NCI-H1092 (cell line): ENCODE data around the gene SDK1.
A peak's percentile ranks its signal among the peaks of the same experiment; 100 is the strongest.

Source experiments
- DNase-seq: peaks from one replicate; lab custom pipeline; 2025; lab: John Stamatoyannopoulos, UW

The SDK1 gene

DNA sequence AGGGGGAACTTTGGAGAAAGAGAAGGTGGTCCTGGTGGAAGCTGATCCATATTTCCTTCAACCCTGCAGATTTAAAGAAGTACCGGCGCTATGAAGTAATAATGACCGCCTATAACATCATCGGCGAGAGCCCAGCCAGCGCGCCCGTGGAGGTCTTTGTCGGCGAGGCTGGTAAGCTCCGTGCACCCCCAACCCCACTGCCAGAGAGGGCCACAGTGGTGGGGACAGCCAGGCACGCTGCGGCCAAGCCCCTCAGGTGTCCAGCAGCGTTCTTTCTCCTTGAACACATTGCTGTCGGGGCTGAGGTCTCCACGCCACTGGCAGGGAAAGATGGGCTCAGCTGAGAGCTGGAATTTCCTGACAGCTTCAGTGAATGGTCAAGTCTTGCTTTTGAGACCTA, 877.4 kb downstream of the SDK1 start:
- no peak for DNase-seq

DNA sequence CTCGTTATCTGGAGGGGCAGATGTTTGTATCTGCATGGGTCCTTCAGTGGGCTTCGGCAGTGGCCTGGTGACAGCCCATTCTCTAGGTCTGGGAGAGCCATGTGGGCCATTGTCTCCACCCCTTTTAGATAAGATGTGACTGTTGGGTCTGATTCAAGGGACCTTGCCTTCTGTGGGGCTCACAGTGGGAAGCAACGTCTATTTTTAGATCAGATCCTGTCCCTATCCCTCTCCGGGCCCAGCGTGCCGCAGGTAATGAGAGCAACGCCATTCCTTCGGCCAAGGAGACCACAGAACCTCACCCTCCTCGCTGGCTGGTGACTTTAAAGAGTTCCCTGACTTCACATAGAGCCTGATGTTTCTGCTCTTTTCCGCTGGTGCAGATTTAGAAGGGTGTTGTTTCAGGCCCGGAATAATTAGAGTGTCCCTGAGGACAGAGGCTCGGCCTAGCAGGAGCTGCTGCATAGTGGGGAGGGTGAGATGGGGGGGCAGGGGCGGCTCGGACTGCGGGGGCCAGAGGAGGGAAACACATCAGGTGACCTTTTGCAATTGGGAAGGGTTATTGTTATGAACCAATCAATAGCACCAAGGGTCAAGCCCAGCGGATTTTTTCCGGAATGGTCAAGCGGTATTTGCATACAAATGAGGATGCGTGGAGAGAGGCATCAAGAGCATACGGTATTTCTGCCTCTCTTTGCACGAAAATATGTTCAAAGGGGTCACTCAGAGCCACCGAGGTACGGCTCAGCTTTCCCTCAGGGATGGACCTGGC, 878.0 kb downstream of the SDK1 start:
- no peak for DNase-seq

DNA sequence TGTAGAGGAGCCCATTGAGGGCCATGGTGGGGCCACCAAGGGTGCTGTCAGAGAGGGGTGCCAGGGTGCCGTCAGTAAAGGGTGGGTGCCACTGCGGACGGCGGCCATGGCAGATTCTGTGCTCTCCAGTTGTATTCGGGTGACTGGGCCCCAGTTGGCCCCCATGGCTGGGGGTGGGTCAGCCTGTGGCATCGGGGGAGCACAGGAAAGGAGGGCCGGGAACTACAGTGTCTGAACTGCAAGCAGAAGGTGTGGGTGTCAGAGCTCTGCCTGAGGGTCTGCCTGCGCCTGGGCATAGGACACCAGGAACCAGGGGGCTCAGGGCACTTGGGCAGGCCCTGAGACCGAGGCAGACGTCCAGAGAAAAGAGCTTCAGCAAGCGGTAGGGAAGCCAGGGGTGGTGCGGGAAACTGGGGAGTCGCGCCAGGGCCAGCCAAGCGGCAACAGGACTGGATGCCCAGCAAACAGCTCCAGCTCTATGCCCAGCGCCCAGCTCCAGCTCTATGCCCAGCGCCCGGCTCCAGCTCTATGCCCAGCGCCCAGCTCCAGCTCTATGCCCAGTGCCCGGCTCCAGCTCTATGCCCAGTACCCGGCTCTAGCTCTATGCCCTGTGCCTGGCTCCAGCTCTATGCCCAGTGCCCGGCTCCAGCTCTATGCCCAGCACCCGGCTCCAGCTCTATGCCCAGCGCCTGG, 878.8 kb downstream of the SDK1 start:
- DNase-seq = no peak

DNA sequence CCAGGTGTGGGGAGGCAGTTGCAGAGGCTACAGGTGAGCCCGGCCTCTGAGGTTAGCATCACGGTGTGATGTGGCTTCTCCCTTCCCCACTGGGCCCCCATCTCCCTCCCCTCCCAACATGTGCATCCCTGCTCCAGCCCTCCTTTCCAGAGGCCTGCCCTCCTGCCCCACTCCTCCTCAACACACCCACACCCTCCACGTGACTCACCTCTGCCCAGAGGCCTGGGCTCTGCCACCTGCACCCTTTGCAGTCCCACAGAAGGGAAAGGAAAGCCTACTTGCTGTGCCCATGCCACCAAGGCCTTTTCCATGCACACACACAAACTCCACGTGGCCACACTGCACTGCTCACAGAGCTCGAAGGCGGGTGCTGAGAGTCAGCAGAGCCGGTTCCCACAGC, 880.4 kb downstream of the SDK1 start:
- DNase-seq = no peak

DNA sequence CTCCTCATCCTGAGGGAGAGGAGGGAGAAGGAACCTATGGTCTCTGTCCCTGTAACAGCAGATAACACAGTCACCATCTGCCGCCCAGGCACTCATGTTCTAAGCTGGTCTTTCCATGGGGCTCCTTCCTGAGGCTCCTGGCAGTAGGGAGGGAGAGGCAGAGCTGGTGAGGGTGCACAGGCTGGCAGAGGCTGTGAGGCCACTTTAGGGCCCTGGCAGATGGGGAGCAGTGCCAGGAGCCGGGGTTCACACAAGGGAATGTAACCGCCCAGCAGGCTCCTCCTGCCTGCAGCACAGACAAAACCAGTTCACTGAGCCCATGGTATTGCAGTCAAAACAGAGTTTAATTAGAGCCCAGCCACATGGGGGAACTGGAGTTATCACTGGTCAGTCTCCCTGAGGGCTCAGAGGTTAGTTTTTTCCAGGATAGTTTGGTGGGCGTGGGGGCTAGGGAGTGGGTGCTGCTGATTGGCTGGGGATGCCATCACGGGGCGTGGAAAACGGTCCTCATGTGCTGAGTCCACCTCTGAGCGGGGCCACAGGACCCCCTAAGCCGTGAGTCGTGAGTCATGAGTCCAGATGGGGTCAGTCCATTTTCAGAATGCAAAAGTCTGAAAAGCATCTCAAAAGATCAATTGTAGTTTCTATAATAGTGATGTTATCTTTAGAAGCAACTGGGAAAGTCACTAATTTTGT, 881.7 kb downstream of the SDK1 start:
- DNase-seq = no peak

DNA sequence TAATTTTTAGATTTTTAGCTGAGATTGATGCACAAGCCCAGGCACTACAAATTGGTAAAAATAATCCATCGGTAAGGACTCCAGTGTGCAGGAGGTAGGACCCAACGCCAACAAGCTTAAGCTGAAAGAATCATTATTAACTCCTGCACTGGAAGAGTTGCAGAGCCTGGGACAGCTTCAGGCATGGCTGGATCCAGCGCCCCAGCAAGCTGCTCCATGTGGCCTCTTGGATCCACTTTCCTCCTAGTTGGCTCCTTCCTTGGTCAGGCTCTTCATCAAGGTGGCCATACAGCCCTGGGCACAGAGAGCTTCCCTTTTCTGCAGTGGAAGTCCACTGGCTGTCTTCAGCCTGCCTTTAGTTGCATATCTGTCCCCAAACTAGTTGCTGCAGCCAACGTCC, 883.6 kb downstream of the SDK1 start:
- no peak for DNase-seq

DNA sequence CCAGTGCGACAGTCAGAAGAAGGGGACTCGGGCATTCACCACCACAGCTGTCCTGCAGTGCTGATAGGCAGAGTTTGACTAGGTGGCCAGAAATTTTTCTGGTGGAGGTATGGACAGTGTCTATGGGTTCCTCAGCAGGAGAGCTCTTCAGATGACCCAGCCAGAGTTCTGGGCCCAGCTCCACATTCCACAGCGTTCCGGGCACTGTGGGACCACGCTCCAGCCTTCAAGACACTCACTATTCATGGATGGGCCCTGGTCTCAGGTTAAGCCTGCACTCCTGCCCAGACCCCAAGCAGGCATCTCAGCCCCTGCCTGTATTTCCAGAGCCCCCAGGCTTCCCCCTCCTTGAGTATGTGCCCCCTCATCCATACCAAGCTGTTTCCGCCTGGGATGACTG, 884.1 kb downstream of the SDK1 start:
- no peak for DNase-seq

DNA sequence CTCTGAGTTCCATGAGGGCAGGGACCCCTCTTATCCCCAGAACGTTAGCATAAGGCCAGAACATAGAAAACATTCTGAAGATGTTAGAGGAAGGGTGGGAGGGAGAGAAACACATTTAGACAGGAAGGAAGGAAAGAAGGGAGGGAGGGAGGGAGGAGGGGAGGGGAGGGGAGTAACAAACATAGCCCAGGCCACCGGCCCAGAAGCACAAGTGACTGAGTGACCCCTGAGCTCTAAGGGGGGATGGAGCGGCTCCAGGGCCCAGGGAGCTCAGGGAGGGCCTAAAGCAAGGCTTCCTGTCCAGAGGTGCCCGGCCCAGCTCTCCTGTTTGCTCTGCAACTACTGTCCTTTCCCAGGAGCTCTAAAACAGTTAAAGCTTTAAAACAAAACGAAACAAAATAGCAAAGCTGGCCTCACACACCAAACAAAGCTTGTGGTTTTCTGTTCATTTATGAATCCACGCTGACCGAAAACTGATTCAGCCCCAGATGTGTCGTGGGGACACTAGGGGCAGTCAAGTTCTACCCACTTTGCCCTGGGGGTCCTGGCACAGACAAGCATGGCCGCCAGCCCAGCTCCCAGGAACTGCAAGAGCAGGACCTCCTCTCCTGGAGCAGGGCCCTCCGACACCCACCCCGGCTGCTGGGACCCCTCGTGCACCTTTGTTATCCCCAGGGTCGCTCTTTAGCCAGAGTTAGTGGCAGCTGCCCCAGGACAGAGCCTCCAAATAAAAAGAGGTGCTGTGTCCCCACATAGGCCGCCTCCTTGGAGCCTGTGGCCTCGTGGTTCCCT, 884.9 kb downstream of the SDK1 start:
- DNase-seq = no peak

DNA sequence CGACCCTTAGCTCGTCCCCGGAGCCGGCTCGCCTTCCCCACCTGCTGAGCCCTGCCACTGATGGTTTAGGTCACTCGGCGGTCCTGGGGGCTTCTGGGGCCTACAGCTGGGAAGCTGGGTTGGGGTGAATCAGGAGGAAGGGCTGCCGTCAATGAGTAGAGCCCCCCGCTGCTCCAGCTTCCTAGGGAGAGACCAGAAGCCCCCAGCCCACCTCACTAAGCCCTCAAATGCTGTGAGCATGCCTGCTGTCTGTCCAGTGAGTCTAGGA, 885.4 kb downstream of the SDK1 start:
- DNase-seq = no peak

DNA sequence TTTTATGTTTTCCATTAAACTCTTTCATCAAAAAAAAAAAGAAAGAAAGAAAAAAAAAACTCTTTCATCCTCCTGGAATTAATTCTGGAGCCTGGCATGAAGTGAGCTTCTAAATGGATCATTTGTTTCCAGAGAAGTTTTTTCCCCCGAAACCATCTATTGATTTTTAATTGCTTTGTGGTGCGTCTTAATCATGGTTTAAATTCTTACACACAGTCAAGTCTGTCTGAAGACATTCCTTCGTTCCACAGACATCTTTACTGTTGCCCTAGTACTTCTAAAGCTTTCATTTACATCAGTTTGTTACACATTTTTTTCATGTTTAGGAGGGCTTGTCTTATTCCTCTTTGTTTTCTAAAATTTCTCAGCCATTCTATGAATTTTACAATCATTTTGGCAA, 887.6 kb downstream of the SDK1 start:
- no peak for DNase-seq

DNA sequence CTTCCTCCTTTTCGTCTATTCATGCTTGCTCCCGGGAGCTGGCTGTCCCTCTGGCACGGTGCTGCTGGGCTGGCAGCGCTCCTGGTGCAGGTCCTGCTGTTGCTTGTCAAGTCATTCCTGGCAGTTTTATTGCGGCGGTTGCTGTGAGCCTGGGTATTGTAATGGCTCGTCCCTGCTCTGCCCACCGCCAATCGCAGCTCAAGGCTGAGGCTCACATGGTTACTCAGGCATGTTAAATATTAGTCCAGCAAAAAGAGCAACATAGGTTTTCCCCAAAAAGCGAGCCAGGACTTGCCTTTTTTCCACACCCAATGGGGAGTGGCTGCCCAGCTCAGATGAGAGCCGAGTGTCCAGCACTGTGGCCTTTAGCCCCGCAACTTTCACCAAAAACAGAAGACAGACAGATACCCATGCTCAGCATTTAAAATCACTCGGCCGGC, 888.1 kb downstream of the SDK1 start:
- DNase-seq = peak; percentile 40

DNA sequence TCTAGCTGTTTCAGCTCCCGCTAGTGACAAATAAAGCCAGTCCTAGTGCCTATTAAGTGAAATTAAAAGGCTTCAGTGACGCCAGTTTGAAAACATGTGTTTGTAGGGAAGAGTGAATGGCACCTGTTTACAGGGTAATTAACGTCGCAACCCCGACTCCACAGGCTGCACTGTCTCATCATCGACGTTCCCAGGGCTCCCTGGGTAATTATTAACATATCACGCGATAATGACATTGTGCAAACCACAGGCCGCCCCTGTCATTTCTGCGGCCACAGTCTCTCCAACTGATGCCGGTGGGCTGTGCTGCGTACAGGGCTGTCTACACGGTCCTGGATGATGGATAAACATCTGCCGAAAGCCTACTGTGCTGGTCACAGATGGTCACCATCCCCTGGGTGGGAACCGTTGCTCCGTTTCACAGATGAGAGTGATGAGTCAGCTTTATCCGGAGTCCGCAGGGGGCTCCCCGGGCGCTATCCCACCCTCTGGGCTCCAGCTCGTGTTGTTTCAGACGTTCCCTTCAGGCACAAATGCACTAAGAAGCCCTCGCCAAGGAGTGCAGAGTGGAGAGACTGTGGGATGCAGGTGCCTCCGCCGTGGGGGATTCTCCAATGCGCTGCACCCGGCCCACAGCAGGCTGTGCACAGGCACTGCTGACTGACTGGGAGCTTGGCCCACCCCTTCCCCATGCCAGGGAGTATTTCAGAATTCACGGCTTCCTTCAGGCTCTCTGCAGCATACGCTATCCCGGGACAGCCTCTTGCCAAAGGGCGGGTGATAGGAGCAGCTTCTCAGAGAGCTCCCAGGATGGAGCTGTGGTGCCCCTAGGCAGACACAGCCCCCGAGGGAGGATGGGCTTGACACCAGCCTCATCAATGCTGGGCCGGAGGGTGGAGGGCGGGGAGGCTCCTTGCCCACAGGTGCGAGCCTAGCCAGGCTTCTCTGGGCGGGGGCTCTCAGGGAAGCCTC, 889.2 kb downstream of the SDK1 start:
- no peak for DNase-seq

DNA sequence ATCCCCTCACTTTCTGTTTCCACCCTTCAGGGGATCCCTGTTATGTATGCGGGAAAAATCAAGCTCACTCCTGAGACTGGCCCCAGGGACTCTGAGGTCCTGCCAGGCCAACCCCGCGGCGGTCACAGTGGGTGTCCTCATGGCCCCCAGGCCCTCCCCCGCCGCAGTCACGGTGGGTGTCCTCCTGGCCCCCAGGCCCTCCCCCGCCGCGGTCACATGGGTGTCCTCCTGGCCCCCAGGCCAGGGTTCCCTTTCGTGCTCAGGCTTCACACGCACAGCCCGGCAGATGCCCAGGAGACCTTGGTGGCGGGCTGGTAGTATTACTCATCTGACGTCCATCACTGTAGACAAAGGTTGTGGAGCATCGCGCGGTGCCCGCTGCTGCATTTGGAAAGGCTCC, 890.0 kb downstream of the SDK1 start:
- DNase-seq = no peak

DNA sequence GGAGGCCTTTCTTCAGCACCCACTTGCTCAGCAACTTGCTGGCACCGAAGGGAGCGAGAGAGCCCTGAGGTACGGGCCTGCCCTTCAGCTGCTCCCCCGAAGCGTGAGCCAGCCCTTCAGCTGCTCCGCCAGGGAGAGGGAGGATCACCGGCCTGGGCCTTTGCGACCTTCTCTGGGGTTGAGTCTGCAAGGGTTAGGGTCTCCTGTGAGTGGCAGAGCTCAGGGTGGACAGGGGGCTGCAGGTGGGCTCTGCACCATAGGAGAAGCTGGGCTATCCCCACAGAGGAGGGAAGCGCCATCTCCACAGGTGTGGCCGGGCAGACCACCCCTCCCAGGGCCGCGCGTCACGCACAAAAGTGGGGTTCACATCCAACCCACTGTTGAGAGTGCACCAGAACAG, 890.5 kb downstream of the SDK1 start:
- no peak for DNase-seq

DNA sequence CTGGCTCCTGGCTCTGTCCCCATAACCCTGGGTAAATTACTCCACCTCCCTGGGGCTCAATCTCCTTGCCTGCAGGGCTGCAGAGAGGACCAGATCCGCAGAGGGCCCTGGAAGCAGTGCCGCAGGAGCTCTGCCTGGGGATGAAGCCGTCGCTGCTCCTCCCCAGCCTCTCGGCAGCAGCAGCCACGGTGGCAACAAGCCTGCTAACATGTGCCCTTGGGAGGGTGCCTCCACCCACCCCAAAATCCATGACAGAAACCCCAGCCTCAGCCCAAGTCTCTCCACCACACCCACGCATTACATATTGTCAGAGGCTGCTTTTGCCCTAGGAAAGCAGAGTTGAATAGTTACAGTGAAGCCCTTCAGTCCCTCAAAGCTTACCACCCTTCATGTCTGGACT, 894.6 kb downstream of the SDK1 start:
- no peak for DNase-seq

DNA sequence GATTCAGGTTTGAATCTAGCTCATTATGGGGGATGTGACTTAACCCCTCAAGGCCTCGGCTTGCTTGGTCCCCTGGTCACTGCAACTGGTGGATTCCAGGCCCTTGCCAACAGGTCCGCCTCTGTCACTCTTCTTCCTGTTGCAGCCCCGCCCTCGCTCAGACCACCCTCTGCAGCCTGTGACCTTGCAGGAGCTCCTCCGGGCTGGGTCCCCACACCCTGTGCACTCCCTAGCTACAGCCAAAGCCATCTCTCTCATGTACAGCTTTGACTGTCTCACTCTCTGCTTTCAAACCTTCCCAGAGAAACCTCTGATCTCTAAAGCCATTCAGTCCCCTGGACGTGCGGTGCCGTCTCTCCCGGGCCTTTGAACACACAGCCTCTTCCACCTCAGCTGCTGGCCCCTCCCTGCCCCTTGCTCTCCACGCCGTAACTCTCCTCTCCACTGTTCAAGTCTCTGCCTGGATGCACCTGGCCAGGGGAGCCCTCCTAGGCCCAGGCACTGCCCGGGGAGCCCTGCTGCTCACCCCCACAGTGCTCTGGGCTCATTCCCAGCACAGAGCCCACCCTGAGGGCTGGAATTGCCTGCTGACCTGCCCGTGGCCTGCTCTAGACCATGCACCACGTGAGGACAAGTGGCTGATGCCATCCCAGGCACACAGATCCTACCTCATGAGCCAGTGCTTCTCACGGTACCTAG, 895.2 kb downstream of the SDK1 start:
- no peak for DNase-seq

DNA sequence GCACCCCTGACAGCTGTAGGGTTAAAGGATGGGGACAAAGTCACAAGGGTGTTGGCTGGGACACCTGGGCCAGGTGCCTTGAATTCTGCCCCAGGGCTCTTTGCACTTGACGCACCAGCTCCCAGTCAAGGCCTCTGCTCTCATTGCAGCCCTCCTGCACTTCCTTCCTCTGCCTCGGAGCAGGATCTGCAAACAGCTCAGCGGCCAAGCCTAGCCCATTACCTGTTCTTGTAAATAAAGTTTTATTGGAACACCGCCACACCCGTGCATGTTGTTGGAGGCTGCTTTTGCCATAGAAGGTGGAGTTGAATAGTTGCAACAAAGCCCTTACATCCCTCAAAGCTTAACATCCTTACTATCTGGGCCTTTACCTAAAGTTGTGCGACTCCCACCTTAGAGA, 897.2 kb downstream of the SDK1 start:
- DNase-seq = no peak

DNA sequence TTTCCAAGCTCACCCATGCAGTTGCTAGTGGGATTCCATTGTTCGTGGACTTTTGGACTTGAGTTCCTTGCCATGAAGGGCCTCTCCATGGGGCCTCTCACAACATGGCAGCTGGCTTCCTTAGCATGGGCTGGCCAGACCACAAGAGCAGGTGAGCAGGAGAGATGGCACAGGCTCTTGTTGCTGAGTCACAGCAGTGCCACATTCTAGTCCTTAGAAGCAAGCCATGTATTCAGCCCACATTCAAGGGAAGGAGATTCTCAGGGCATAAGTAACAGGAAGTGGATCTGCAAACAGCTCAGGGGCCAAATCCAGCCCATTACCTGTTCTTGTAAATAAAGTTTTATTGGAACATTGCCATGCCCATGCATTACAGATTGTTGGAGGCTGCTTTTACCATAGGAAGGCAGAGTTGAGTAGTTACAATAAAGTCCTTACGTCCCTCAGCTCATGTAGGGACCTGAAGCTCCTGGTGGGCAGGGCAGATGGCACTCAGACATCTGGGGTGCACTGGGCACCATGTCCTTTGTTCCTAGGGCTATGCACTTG, 899.6 kb downstream of the SDK1 start:
- DNase-seq = no peak

DNA sequence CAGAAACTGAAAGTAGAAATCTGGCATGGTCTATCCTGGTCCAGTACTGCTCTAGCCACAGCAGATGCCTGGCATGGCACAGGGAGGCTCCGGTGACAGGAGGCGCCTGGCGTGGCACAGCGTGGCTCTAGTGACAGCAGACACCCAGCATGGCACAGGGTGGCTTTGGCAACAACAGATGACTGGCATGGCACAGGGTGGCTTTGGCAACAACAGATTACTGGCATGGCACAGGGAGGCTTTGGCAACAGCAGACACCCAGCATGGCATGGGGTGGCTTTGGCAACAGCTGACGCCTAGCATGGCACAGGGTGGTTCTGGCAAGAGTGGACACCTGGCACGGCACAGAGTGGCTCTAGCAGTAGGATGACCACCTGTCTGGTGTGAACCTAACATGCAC, 900.5 kb downstream of the SDK1 start:
- no peak for DNase-seq

DNA sequence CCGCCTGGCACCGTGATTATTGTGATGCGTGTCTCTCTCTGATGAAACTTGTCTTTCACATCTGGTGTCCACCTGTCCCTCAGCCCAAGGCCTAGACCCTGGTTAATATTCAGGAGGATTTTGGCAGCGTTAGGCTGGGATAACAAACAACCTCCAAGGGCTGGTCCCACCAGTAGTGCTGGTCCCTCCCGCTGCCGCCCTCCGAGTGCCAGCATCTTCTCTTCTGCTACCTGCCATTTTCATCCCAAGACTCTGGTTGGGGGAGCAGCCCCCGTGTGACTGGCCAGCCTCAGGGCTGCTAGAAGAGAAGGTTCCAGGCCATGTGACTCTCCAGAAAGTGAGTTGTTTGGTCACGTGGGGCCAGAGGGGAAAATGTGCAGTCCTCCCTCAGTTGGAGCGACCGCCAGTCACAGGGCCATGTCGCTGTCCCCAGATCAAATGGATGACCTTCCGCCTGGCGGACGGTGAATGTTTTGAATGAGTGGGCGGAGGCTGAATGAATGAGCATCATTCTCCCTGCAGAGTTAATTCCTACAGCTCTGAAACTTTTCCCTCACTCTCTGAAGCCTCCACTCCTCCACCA, 901.2 kb downstream of the SDK1 start:
- DNase-seq = no peak
